H9 (cell line): Measurements from ENCODE around the gene SCUBE1. TPM values are rescaled to one million over a fixed set of nuclear protein-coding genes. Genes with fewer than 3 reads are reported as not detected.

Source experiments
- DNase-seq: peaks from one replicate; pipeline ENCODE4 v3.0.0-alpha.2; 2017
- H2AFZ ChIP-seq: one replicate; pipeline ENCODE4 v1.6.1; 2013; ENCODE audit warnings: mild to moderate bottlenecking, low read length, control low read depth, moderate library complexity
- H2AK5ac ChIP-seq: 2 replicates; pipeline ENCODE4 v1.6.1; 2013; ENCODE audit warnings: low read length, control low read depth, mixed read lengths; ENCODE audit not compliant: insufficient read length
- H2BK120ac ChIP-seq: one replicate; pipeline ENCODE4 v1.6.1; 2013; ENCODE audit warnings: low read depth, mild to moderate bottlenecking, low read length, control low read depth, inconsistent platforms; ENCODE audit not compliant: poor library complexity, severe bottlenecking
- H2BK12ac ChIP-seq: 2 replicates; pipeline ENCODE4 v1.6.1; 2013; ENCODE audit warnings: low read length, control low read depth, mixed read lengths, low read depth; ENCODE audit not compliant: insufficient read length
- H2BK15ac ChIP-seq: 2 replicates; pipeline ENCODE4 v1.6.1; 2013; ENCODE audit warnings: low read depth, low read length, control low read depth
- H2BK20ac ChIP-seq: one replicate; pipeline ENCODE4 v1.6.1; 2013; ENCODE audit warnings: low read depth, mild to moderate bottlenecking, low read length, control low read depth, inconsistent platforms; ENCODE audit not compliant: poor library complexity, severe bottlenecking
- H2BK5ac ChIP-seq: 2 replicates; pipeline ENCODE4 v1.6.1; 2013; ENCODE audit warnings: low read length, control low read depth, mixed read lengths; ENCODE audit not compliant: insufficient read length
- H3K14ac ChIP-seq: 2 replicates; pipeline ENCODE4 v1.6.1; 2013; ENCODE audit warnings: low read length, control low read depth; ENCODE audit not compliant: insufficient read depth
- H3K18ac ChIP-seq: 2 replicates; pipeline ENCODE4 v1.6.1; 2013; ENCODE audit warnings: low read depth, mild to moderate bottlenecking, mixed read lengths, low read length, control low read depth; ENCODE audit not compliant: insufficient read length
- H3K23ac ChIP-seq: 2 replicates; pipeline ENCODE4 v1.6.1; 2013; ENCODE audit warnings: low read length, control low read depth, mixed read lengths, low read depth; ENCODE audit not compliant: insufficient read length
- H3K23me2 ChIP-seq: 2 replicates; pipeline ENCODE4 v1.6.1; 2013; ENCODE audit warnings: low read depth, mild to moderate bottlenecking, mixed read lengths, low read length, control low read depth; ENCODE audit not compliant: insufficient read length, poor library complexity, severe bottlenecking
- H3K27ac ChIP-seq: 2 replicates; pipeline ENCODE4 v1.5.1; 2013; ENCODE audit warnings: low read length, control low read depth, mixed read lengths, low read depth; ENCODE audit not compliant: insufficient read length
- H3K27me3 ChIP-seq: 2 replicates; pipeline ENCODE4 v1.6.1; 2013; ENCODE audit warnings: low read length, control low read depth, inconsistent platforms; ENCODE audit not compliant: insufficient read depth
- H3K4ac ChIP-seq: 2 replicates; pipeline ENCODE4 v1.6.1; 2013; ENCODE audit warnings: low read depth, mild to moderate bottlenecking, control low read depth, inconsistent platforms, low read length, moderate library complexity
- H3K4me1 ChIP-seq: 2 replicates; pipeline ENCODE4 v1.6.1; 2013; ENCODE audit warnings: low read length, control low read depth, inconsistent platforms; ENCODE audit not compliant: insufficient read depth
- H3K4me2 ChIP-seq: 2 replicates; pipeline ENCODE4 v1.6.1; 2013; ENCODE audit warnings: low read length, control low read depth, mixed read lengths; ENCODE audit not compliant: insufficient read length, insufficient read depth
- H3K56ac ChIP-seq: 2 replicates; pipeline ENCODE4 v1.6.1; 2013; ENCODE audit warnings: low read depth, mild to moderate bottlenecking, mixed read lengths, low read length, control low read depth; ENCODE audit not compliant: insufficient read length
- H3K79me1 ChIP-seq: 2 replicates; pipeline ENCODE4 v1.6.1; 2013; ENCODE audit warnings: low read depth, mild to moderate bottlenecking, moderate library complexity, low read length, control low read depth, inconsistent platforms; ENCODE audit not compliant: insufficient read depth, poor library complexity, severe bottlenecking
- H3K79me2 ChIP-seq: 2 replicates; pipeline ENCODE4 v1.6.1; 2013; ENCODE audit warnings: low read length, control low read depth, inconsistent platforms; ENCODE audit not compliant: insufficient read depth
- H3K9ac ChIP-seq: 2 replicates; pipeline ENCODE4 v1.6.1; 2013; ENCODE audit warnings: low read length, control low read depth, mixed read lengths; ENCODE audit not compliant: insufficient read length; ENCODE audit errors: extremely low read depth
- H3K9me3 ChIP-seq: one replicate; pipeline ENCODE4 v1.6.1; 2013; ENCODE audit warnings: low read depth, low read length, inconsistent platforms; ENCODE audit not compliant: control insufficient read depth
- H3T11ph ChIP-seq: one replicate; pipeline ENCODE4 v1.6.1; 2013; ENCODE audit warnings: mild to moderate bottlenecking, low read length, control low read depth, inconsistent platforms
- H4K20me1 ChIP-seq: one replicate; pipeline ENCODE4 v1.6.1; 2013; ENCODE audit not compliant: control insufficient read depth, insufficient read length, insufficient read depth
- H4K5ac ChIP-seq: 2 replicates; pipeline ENCODE4 v1.6.1; 2013; ENCODE audit warnings: low read depth, mild to moderate bottlenecking, mixed read lengths, low read length, control low read depth; ENCODE audit not compliant: insufficient read length
- H4K8ac ChIP-seq: replicated peaks from 2 replicates; pipeline ENCODE4 v1.6.1; 2013; ENCODE audit warnings: low read length, control low read depth, mixed read lengths, low read depth; ENCODE audit not compliant: insufficient read length
- H4K91ac ChIP-seq: 2 replicates; pipeline ENCODE4 v1.6.1; 2013; ENCODE audit warnings: low read depth, mild to moderate bottlenecking, moderate library complexity, mixed read lengths, low read length, control low read depth; ENCODE audit not compliant: insufficient read length
- H3K27ac Mint-ChIP-seq, 3 experiments: 2 replicates in 2 of 3; 3 replicates in 1 of 3; pipeline ENCODE4 v1.8.0; 2020 to 2021; ENCODE audit warnings: mixed read lengths in 3 of 3, mild to moderate bottlenecking in 1 of 3, moderate library complexity in 1 of 3
- H3K27me3 Mint-ChIP-seq: 2 replicates; pipeline ENCODE4 v1.8.0; 2021; ENCODE audit warnings: low read depth, mild to moderate bottlenecking, moderate library complexity, mixed read lengths
- H3K36me3 Mint-ChIP-seq, 3 experiments: 2 replicates in 2 of 3; 3 replicates in 1 of 3; pipeline ENCODE4 v1.8.0; 2020 to 2021; ENCODE audit warnings: low read depth in 3 of 3, mixed read lengths in 3 of 3; ENCODE audit not compliant: insufficient read depth in 1 of 3
- H3K4me1 Mint-ChIP-seq, 2 experiments: 2 replicates each; pipeline ENCODE4 v1.8.0; 2020; ENCODE audit warnings: mixed read lengths in 2 of 2
- H3K4me3 Mint-ChIP-seq, 2 experiments: 2 replicates in 1 of 2; 3 replicates in 1 of 2; pipeline ENCODE4 v1.8.0; 2020 to 2021; ENCODE audit warnings: mild to moderate bottlenecking in 2 of 2, mixed read lengths in 2 of 2, moderate library complexity in 1 of 2
- H3K9me3 Mint-ChIP-seq, 2 experiments: 2 replicates in 1 of 2; 3 replicates in 1 of 2; pipeline ENCODE4 v1.8.0; 2020; ENCODE audit warnings: mild to moderate bottlenecking in 2 of 2, mixed read lengths in 2 of 2, moderate library complexity in 1 of 2
- CTCF ChIP-seq: fragments of 200-600 bp; sonication (generic); conservative IDR thresholded peaks from 3 replicates; pipeline ENCODE4 v1.8.0; 2021; ENCODE audit warnings: antibody characterized with exemption, mild to moderate bottlenecking
- WGBS: extraction: QIAGEN DNeasy Blood & Tissue Kit; methylation state at CpG from one replicate; pipeline ENCODE4 v1.1.7; 2013; ENCODE audit warnings: missing lambda C conversion rate, low lambda C conversion rate, mixed read lengths; ENCODE audit not compliant: insufficient read length; ENCODE audit errors: extremely low coverage; 5-methylcytosine and 5-hydroxymethylcytosine counted together
- total RNA-seq: library from RNA; stranded (reverse); gene quantifications from 2 replicates; pipeline ENCODE4 v1.2.1, GENCODE V29; 2021

The SCUBE1 gene
- total RNA-seq, 1 experiment from 2014 or later: 1.2 TPM

GRCh38 chr22:43244803-43245527 is 98.2 kb downstream of the SCUBE1 start:
- no peak overlapping the region for H3K4ac ChIP-seq
- H3K4me2 ChIP-seq: no peak overlapping the region
- no peak overlapping the region for H3K18ac ChIP-seq
- no peak overlapping the region for H3K9ac ChIP-seq
- Mint-ChIP-seq H3K27ac (no peak overlapping the region), H3K4me1 (0 out of 4 replicates have a peak, but pooled peaks cover 0 to 3% of the 10 kb centered on the region in 2 experiments), H3K4me3 (no peak overlapping the region), H3K9me3 (no peaks in the 10 kb centered on the region), H3K36me3 (no peaks in the 10 kb centered on the region), H3K27me3 (no peaks in the 10 kb centered on the region)
- no peak overlapping the region for H3K23ac ChIP-seq
- H2AFZ ChIP-seq: no peak overlapping the region
- H4K20me1 ChIP-seq: no peaks in the 10 kb centered on the region
- WGBS: no CpG with 5 or more reads among the region's 24 CpGs
- H3K27ac ChIP-seq: no peak overlapping the region
- H3K56ac ChIP-seq: no peak overlapping the region
- H2BK12ac ChIP-seq: no peak overlapping the region
- no peaks in the 10 kb centered on the region for H3K79me1 ChIP-seq
- H3K14ac ChIP-seq: no peak overlapping the region; the same call in 1 of the 2 replicates
- H3T11ph ChIP-seq: no peak overlapping the region
- no peaks in the 10 kb centered on the region for H3K27me3 ChIP-seq
- no peak for DNase-seq
- no peaks in the 10 kb centered on the region for H3K23me2 ChIP-seq
- no peak overlapping the region for H2AK5ac ChIP-seq
- no peak overlapping the region for H4K91ac ChIP-seq
- no peak overlapping the region for H4K8ac ChIP-seq
- H4K5ac ChIP-seq: no peak overlapping the region
- no peaks in the 10 kb centered on the region for H3K9me3 ChIP-seq
- H3K79me2 ChIP-seq: no peaks in the 10 kb centered on the region
- no peak overlapping the region for H2BK20ac ChIP-seq
- no peak overlapping the region for H2BK5ac ChIP-seq
- no peaks in the 10 kb centered on the region for H3K4me1 ChIP-seq
- no peak overlapping the region for H2BK15ac ChIP-seq
- no peak for TF ChIP-seq CTCF
- no peak overlapping the region for H2BK120ac ChIP-seq
